H1 (cell line): ENCODE measurements around the gene COL8A1. TPM values are rescaled to one million over a fixed set of nuclear protein-coding genes. Genes with fewer than 3 reads are reported as not detected.

Source experiments
- CTCF ChIA-PET: fragments of 300-600 bp; sonication (Branson Sonifier 250); formaldehyde crosslinking; loops from one replicate; lab custom pipeline; 2021; ENCODE audit not compliant: partially characterized antibody; lab: Charles Lee
- POLR2A ChIA-PET: fragments of 300-600 bp; sonication (Branson Sonifier 250); formaldehyde crosslinking; loops from one replicate; lab custom pipeline; 2021; ENCODE audit warnings: inconsistent platforms; ENCODE audit not compliant: partially characterized antibody; lab: Charles Lee
- DNase-seq, 2 experiments: peaks; one replicate each; pipeline versions ENCODE4 v3.0.0 to v3.0.0-alpha.2; 2010 to 2022; ENCODE audit warnings: low spot score in 2 of 2, low read depth in 1 of 2, mixed read lengths in 1 of 2
- FAIRE-seq: peaks from 2 replicates; lab custom pipeline; 2011; peaks lifted over from hg19 to GRCh38; lab: Jason Lieb, UNC
- H2AFZ ChIP-seq: 2 replicates; pipeline ENCODE4 v1.8.1; 2012; ENCODE audit warnings: low read length, inconsistent platforms
- H2AK5ac ChIP-seq: 2 replicates; pipeline ENCODE4 v1.6.1; 2013; ENCODE audit warnings: low read depth, low read length
- H2BK120ac ChIP-seq: replicated peaks from 2 replicates; pipeline ENCODE3; 2013; ENCODE audit warnings: low read depth, low read length, inconsistent platforms
- H2BK12ac ChIP-seq: 2 replicates; pipeline ENCODE4 v1.6.1; 2013; ENCODE audit warnings: low read depth, low read length
- H2BK15ac ChIP-seq: 2 replicates; pipeline ENCODE4 v1.6.1; 2013; ENCODE audit warnings: low read length
- H2BK20ac ChIP-seq: 2 replicates; pipeline ENCODE4 v1.6.1; 2013; ENCODE audit warnings: low read length
- H2BK5ac ChIP-seq: 2 replicates; pipeline ENCODE4 v1.6.1; 2013; ENCODE audit warnings: low read depth, low read length
- H3K14ac ChIP-seq: 2 replicates; pipeline ENCODE4 v1.6.1; 2013; ENCODE audit warnings: inconsistent platforms; ENCODE audit not compliant: insufficient read length
- H3K18ac ChIP-seq: 2 replicates; pipeline ENCODE4 v1.6.1; 2013; ENCODE audit warnings: low read length; ENCODE audit errors: extremely low read depth
- H3K23ac ChIP-seq: 2 replicates; pipeline ENCODE4 v1.6.1; 2013; ENCODE audit warnings: inconsistent platforms; ENCODE audit not compliant: insufficient read length
- H3K23me2 ChIP-seq: 2 replicates; pipeline ENCODE4 v1.6.1; 2013; ENCODE audit warnings: low read depth, low read length
- H3K27ac ChIP-seq: 2 replicates; pipeline ENCODE4 v1.6.1; 2011; ENCODE audit warnings: low read depth, low read length, inconsistent platforms
- H3K27me3 ChIP-seq, 4 experiments: replicated peaks in 1 of 4; 1 replicate in 1 of 4; 2 replicates in 3 of 4; pipeline versions ENCODE4 v1.6.1 to v1.8.1; 2011 to 2013; ENCODE audit warnings: low read length in 3 of 4, mild to moderate bottlenecking in 3 of 4, inconsistent platforms in 2 of 4, mixed read lengths in 2 of 4, moderate library complexity in 1 of 4; ENCODE audit not compliant: control insufficient read depth in 3 of 4, insufficient read depth in 3 of 4; ENCODE audit errors: extremely low read depth in 1 of 4
- H3K36me3 ChIP-seq, 4 experiments: 2 replicates each; pipeline versions ENCODE4 v1.6.1 to v1.8.1; 2011 to 2013; ENCODE audit warnings: mild to moderate bottlenecking in 4 of 4, low read length in 3 of 4, moderate library complexity in 2 of 4, control low read depth in 1 of 4, inconsistent platforms in 1 of 4; ENCODE audit not compliant: insufficient read depth in 4 of 4, control insufficient read depth in 2 of 4
- H3K4ac ChIP-seq: replicated peaks from 2 replicates; pipeline ENCODE3; 2013; ENCODE audit warnings: low read length, low read depth, mixed read lengths, inconsistent platforms; ENCODE audit not compliant: insufficient read length
- H3K4me1 ChIP-seq, 4 experiments: replicated peaks in 1 of 4; 1 replicate in 1 of 4; 2 replicates in 3 of 4; pipeline versions ENCODE4 v1.6.1 to v1.8.1; 2011 to 2013; ENCODE audit warnings: low read length in 3 of 4, inconsistent platforms in 2 of 4, mixed read lengths in 1 of 4; ENCODE audit not compliant: insufficient read depth in 4 of 4, control insufficient read depth in 3 of 4
- H3K4me2 ChIP-seq, 2 experiments: 2 replicates each; pipeline versions ENCODE4 v1.6.1 to v1.8.1; 2011 to 2013; ENCODE audit warnings: low read depth in 2 of 2, low read length in 2 of 2, control low read depth in 1 of 2, inconsistent platforms in 1 of 2, mild to moderate bottlenecking in 1 of 2; ENCODE audit not compliant: insufficient read depth in 1 of 2
- H3K4me3 ChIP-seq, 4 experiments: fragments of 200-600, 300-600 bp in 1 of 4; sonication (generic), shearing (Covaris generic), sonication (Bioruptor Twin) in 1 of 4; 2 replicates each; pipeline versions ENCODE4 v1.5.1 to v1.8.1; 2011 to 2016; ENCODE audit warnings: low read length in 4 of 4, low read depth in 3 of 4, control low read depth in 2 of 4, inconsistent platforms in 2 of 4, mild to moderate bottlenecking in 2 of 4, mixed read lengths in 1 of 4, moderate library complexity in 1 of 4; ENCODE audit not compliant: insufficient read depth in 2 of 4; ENCODE audit errors: extremely low read depth in 1 of 4
- H3K56ac ChIP-seq: replicated peaks from 2 replicates; pipeline ENCODE3; 2013; ENCODE audit warnings: low read depth, mild to moderate bottlenecking, mixed read lengths, low read length, inconsistent platforms; ENCODE audit not compliant: insufficient read length
- H3K79me1 ChIP-seq: 2 replicates; pipeline ENCODE4 v1.6.1; 2013; ENCODE audit warnings: low read depth, low read length, control low read depth
- H3K79me2 ChIP-seq, 2 experiments: 2 replicates each; pipeline versions ENCODE4 v1.6.1 to v1.8.1; 2012 to 2013; ENCODE audit warnings: low read length in 2 of 2, mild to moderate bottlenecking in 2 of 2, inconsistent platforms in 1 of 2; ENCODE audit not compliant: insufficient read depth in 2 of 2, control insufficient read depth in 1 of 2
- H3K9ac ChIP-seq, 4 experiments: replicated peaks in 1 of 4; 1 replicate in 1 of 4; 2 replicates in 3 of 4; pipeline versions ENCODE4 v1.6.1 to v1.8.1; 2011 to 2013; ENCODE audit warnings: low read depth in 3 of 4, low read length in 3 of 4, control low read depth in 2 of 4, mild to moderate bottlenecking in 2 of 4, moderate library complexity in 2 of 4, inconsistent platforms in 1 of 4; ENCODE audit errors: extremely low read depth in 1 of 4
- H3K9me3 ChIP-seq, 2 experiments: 2 replicates each; pipeline versions ENCODE4 v1.6.1 to v1.8.1; 2012 to 2013; ENCODE audit warnings: mild to moderate bottlenecking in 2 of 2, moderate library complexity in 2 of 2, control low read depth in 1 of 2, inconsistent platforms in 1 of 2, low read depth in 1 of 2, low read length in 1 of 2, mixed read lengths in 1 of 2; ENCODE audit not compliant: insufficient read depth in 2 of 2
- H4K20me1 ChIP-seq, 2 experiments: replicated peaks in 1 of 2; 2 replicates each; pipeline versions ENCODE3 to v1.8.1; 2011 to 2013; ENCODE audit warnings: inconsistent platforms in 2 of 2, low read length in 2 of 2, mild to moderate bottlenecking in 1 of 2; ENCODE audit not compliant: insufficient read depth in 2 of 2, control insufficient read depth in 1 of 2
- H4K5ac ChIP-seq: 2 replicates; pipeline ENCODE4 v1.6.1; 2013; ENCODE audit warnings: low read length, low read depth, mixed read lengths, inconsistent platforms; ENCODE audit not compliant: insufficient read length
- H4K8ac ChIP-seq: 2 replicates; pipeline ENCODE4 v1.8.0; 2013; ENCODE audit warnings: mild to moderate bottlenecking, moderate library complexity, low read length, inconsistent platforms; ENCODE audit not compliant: insufficient read depth; ENCODE audit errors: extremely low read depth
- H4K91ac ChIP-seq: replicated peaks from 2 replicates; pipeline ENCODE3; 2013; ENCODE audit warnings: low read length, mixed read lengths, inconsistent platforms; ENCODE audit not compliant: insufficient read length
- EP300 ChIP-seq, 2 experiments: IDR thresholded peaks; 1 replicate in 1 of 2; 2 replicates in 1 of 2; pipeline ENCODE4 v1.6.1; 2011 to 2012; ENCODE audit warnings: low read depth in 2 of 2, low read length in 2 of 2, mild to moderate bottlenecking in 2 of 2, borderline replicate concordance in 1 of 2, inconsistent platforms in 1 of 2, moderate library complexity in 1 of 2
- GABPA ChIP-seq: IDR thresholded peaks from 2 replicates; pipeline ENCODE4 v1.6.1; 2011; ENCODE audit warnings: mild to moderate bottlenecking, low read length, moderate library complexity, borderline replicate concordance; ENCODE audit not compliant: insufficient read depth
- HDAC6 ChIP-seq: IDR thresholded peaks from one replicate; pipeline ENCODE4 v1.7.1; 2012; ENCODE audit warnings: low read depth, mild to moderate bottlenecking, inconsistent platforms, low read length, moderate library complexity
- JUND ChIP-seq: IDR thresholded peaks from 2 replicates; pipeline ENCODE4 v1.6.1; 2011; ENCODE audit warnings: mild to moderate bottlenecking, improper control_type of control experiment, low read length
- RNF2 ChIP-seq: fragments of 200-900, 300-1000 bp; sonication (generic); IDR thresholded peaks from 2 replicates; pipeline ENCODE4 v1.7.1; 2016; ENCODE audit warnings: borderline replicate concordance, low read depth, mild to moderate bottlenecking, antibody characterized with exemption, low read length; ENCODE audit not compliant: poor library complexity, severe bottlenecking; ENCODE audit errors: missing control alignments
- RXRA ChIP-seq: IDR thresholded peaks from 2 replicates; pipeline ENCODE4 v1.6.1; 2011; ENCODE audit warnings: low read depth, mild to moderate bottlenecking, low read length, moderate library complexity; ENCODE audit not compliant: insufficient read depth
- SIN3A ChIP-seq, 2 experiments: IDR thresholded peaks in 1 of 2; conservative IDR thresholded peaks in 1 of 2; 2 replicates each; pipeline ENCODE4 v1.6.1; 2011 to 2012; ENCODE audit warnings: low read length in 2 of 2, improper control_type of control experiment in 1 of 2, low read depth in 1 of 2, mild to moderate bottlenecking in 1 of 2
- WGBS, 2 experiments: shearing (Covaris generic) in 1 of 2; methylation state at CpG; one replicate each; pipeline versions ENCODE4 v1.1.6 to v1.1.7; 2013 to 2015; ENCODE audit warnings: low lambda C conversion rate in 2 of 2, mixed read lengths in 2 of 2, inconsistent platforms in 1 of 2, low coverage in 1 of 2, missing lambda C conversion rate in 1 of 2; ENCODE audit not compliant: insufficient replicate concordance in 2 of 2, insufficient coverage in 1 of 2, insufficient read length in 1 of 2; ENCODE audit errors: extremely low coverage in 1 of 2, missing lambda C conversion rate in 1 of 2; 5-methylcytosine and 5-hydroxymethylcytosine counted together
- polyA plus RNA-seq, 7 experiments: library from polyadenylated mRNA; depleted of rRNA in 3 of 7; stranded (reverse) in 5 of 7; unstranded in 2 of 7; fragments of >200 nt in 5 of 7; fragments of 200-250 nt in 2 of 7; gene quantifications; 1 replicate in 5 of 7; 2 replicates in 1 of 7; 4 replicates in 1 of 7; pipeline versions ENCODE4 v1.2.1 to v1.2.3, GENCODE V29; 2011 to 2013; ENCODE audit warnings: missing spikeins in 2 of 7, mixed read lengths in 2 of 7
- total RNA-seq: library from RNA; stranded (reverse); fragmentation: NEBNext Ultra II Directional; extraction: Animal tissue kit (Norgen Biotek cat#: 25700); gene quantifications from 2 replicates; pipeline ENCODE4 v1.2.1, GENCODE V29; 2021
- TF ChIP-seq, protein P1 (sequence below): IDR thresholded peaks from 2 replicates; pipeline ENCODE4 v1.6.1; 2012; ENCODE audit warnings: low read length, inconsistent platforms
- TF ChIP-seq, protein P2 (sequence below): IDR thresholded peaks from 2 replicates; pipeline ENCODE4 v1.6.1; 2011; ENCODE audit warnings: low read length, improper control_type of control experiment

The COL8A1 gene
- total and polyA plus RNA-seq, 2 of the 8 experiments (the other 6 are each of a cell fraction or from before 2014, with no cell fraction given): 0.21 to 1.2 TPM

DNA sequence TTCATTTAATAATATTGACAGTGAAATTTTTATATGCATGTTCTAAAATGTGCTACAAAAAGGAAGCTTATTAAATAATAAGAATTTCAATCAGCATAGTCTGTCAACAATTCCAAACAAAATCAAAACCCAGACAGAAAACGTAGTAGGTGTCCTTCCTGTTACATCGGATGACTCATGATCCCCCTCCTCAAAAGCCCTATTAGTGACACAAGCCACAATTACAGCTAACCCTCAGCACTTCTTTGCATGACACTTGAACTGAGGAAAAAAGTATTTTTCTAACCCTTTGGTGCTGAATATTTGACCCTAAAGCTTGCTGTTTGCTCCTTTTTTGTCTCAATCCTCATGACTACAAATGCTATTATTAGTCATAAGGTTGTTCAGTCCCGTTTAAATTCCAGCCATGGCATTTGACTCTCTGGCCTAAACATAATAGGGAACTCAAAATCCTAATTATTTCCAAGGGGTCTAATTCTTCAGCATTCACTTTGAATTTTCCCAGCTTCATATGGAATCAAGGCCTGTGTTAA, 78.1 kb downstream of the COL8A1 start:
- H4K5ac ChIP-seq: no peak overlapping the region
- H3K9me3 ChIP-seq: no peaks in the 10 kb centered on the region
- no peak overlapping the region for H4K91ac ChIP-seq
- no peak overlapping the region for H2BK15ac ChIP-seq
- no peaks in the 10 kb centered on the region for H3K36me3 ChIP-seq
- no peak overlapping the region for H2AK5ac ChIP-seq
- H3K79me2 ChIP-seq: no peaks in the 10 kb centered on the region
- H3K56ac ChIP-seq: no peak overlapping the region
- H3K27ac ChIP-seq: no peak overlapping the region
- H2BK5ac ChIP-seq: no peak overlapping the region
- DNase-seq: no peak
- no peaks in the 10 kb centered on the region for H3K23me2 ChIP-seq
- H2AFZ ChIP-seq: peak overlapping the region; percentile 40; the same call in 1 of the 2 replicates
- H3K4me2 ChIP-seq: peak overlapping the region in 1 of 2 experiments; percentile 24; a peak in 1 of 4 replicates
- no peak overlapping the region for H3K4me3 ChIP-seq
- H3K9ac ChIP-seq: no peak overlapping the region
- no peak overlapping the region for H2BK20ac ChIP-seq
- H2BK12ac ChIP-seq: no peak overlapping the region
- CTCF ChIA-PET: interaction anchor here (0.6 kb wide), 1 partner anchor 676 kb away, joined by 3 read pairs; no protein-coding TSS in a partner anchor
- H3K4me1 ChIP-seq: peaks cover 0 to 5% (median 2%) of the 10 kb centered on the region in 4 experiments; a peak in 1 of 7 replicates
- no peak overlapping the region for H3K4ac ChIP-seq
- no peak overlapping the region for H3K14ac ChIP-seq
- POLR2A ChIA-PET: no interaction called here
- H3K27me3 ChIP-seq: no peaks in the 10 kb centered on the region
- H4K20me1 ChIP-seq: no peaks in the 10 kb centered on the region
- no peak overlapping the region for H3K23ac ChIP-seq
- no peak overlapping the region for H4K8ac ChIP-seq
- H3K79me1 ChIP-seq: no peaks in the 10 kb centered on the region
- no peak for FAIRE-seq
- H2BK120ac ChIP-seq: no peak overlapping the region
- no peak overlapping the region for H3K18ac ChIP-seq
- WGBS, 2 experiments: 28% methylated on average over 3 of the region's 3 CpGs; no CpG with 5 or more reads in 1 of the 2 experiments
- TF ChIP-seq HDAC6 (no peak), RNF2 (no peak), JUND (no peak), GABPA (no peak), EP300 (IDR thresholded peaks at IDR 0.05; ENCODE audit: borderline replicate concordance in 1 of 2, low read depth in 2 of 2, low read length in 2 of 2) (no peak), SIN3A (conservative IDR thresholded peaks at IDR 0.05 in 1 of 2, IDR thresholded peaks at IDR 0.05 in 1 of 2; ENCODE audit: low read depth in 1 of 2, low read length in 2 of 2) (no peak), RXRA (no peak)
- TF ChIP-seq, protein P1, sequence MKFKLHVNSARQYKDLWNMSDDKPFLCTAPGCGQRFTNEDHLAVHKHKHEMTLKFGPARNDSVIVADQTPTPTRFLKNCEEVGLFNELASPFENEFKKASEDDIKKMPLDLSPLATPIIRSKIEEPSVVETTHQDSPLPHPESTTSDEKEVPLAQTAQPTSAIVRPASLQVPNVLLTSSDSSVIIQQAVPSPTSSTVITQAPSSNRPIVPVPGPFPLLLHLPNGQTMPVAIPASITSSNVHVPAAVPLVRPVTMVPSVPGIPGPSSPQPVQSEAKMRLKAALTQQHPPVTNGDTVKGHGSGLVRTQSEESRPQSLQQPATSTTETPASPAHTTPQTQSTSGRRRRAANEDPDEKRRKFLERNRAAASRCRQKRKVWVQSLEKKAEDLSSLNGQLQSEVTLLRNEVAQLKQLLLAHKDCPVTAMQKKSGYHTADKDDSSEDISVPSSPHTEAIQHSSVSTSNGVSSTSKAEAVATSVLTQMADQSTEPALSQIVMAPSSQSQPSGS: no peak
- TF ChIP-seq, protein P2, sequence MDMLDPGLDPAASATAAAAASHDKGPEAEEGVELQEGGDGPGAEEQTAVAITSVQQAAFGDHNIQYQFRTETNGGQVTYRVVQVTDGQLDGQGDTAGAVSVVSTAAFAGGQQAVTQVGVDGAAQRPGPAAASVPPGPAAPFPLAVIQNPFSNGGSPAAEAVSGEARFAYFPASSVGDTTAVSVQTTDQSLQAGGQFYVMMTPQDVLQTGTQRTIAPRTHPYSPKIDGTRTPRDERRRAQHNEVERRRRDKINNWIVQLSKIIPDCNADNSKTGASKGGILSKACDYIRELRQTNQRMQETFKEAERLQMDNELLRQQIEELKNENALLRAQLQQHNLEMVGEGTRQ: no peak
